Osteoblast (primary cell): ENCODE results near the gene KLHDC10. TPM values are rescaled to one million over a fixed set of nuclear protein-coding genes. Genes with fewer than 3 reads are reported as not detected.
A peak's percentile ranks its signal among the peaks of the same experiment; 100 is the strongest.
"Not testable (repeated sequence)": the region's sequence is repeated elsewhere in the genome, so short reads cannot be mapped to it uniquely, and the experiment has no call there.

ENCODE experiments used
- DNase-seq: peaks from one replicate; pipeline ENCODE4 v3.0.0; 2011; ENCODE audit warnings: low spot score, mixed read lengths; ENCODE audit not compliant: insufficient read length; ENCODE audit errors: missing footprints
- H2AFZ ChIP-seq: 2 replicates; pipeline ENCODE4 v1.6.0; 2011; ENCODE audit warnings: mild to moderate bottlenecking, low read length
- H3K27ac ChIP-seq: 2 replicates; pipeline ENCODE4 v1.5.1; 2011; ENCODE audit warnings: mild to moderate bottlenecking, low read depth, low read length, moderate library complexity
- H3K27me3 ChIP-seq: 2 replicates; pipeline ENCODE4 v1.6.0; 2012; ENCODE audit warnings: mild to moderate bottlenecking, control low read depth, inconsistent platforms, low read length, moderate library complexity; ENCODE audit not compliant: insufficient read depth
- H3K36me3 ChIP-seq: 2 replicates; pipeline ENCODE4 v1.5.1; 2011; ENCODE audit warnings: mild to moderate bottlenecking, low read length, control low read depth, moderate library complexity; ENCODE audit not compliant: insufficient read depth
- H3K4me1 ChIP-seq: 2 replicates; pipeline ENCODE4 v1.5.1; 2011; ENCODE audit warnings: mild to moderate bottlenecking, low read length, control low read depth, moderate library complexity; ENCODE audit not compliant: insufficient read depth
- H3K4me2 ChIP-seq: 2 replicates; pipeline ENCODE4 v1.6.0; 2011; ENCODE audit warnings: mild to moderate bottlenecking, low read length; ENCODE audit not compliant: insufficient read depth
- H3K4me3 ChIP-seq: fragments of 200-600 bp; sonication (generic); 3 replicates; pipeline ENCODE4 v1.5.1; 2012; ENCODE audit warnings: mild to moderate bottlenecking, low read length, inconsistent platforms; ENCODE audit not compliant: insufficient read depth
- H3K79me2 ChIP-seq: 2 replicates; pipeline ENCODE4 v1.6.0; 2012; ENCODE audit warnings: mild to moderate bottlenecking, low read length, control low read depth, inconsistent platforms; ENCODE audit not compliant: insufficient read depth
- H3K9me3 ChIP-seq: 2 replicates; pipeline ENCODE4 v1.5.1; 2011; ENCODE audit warnings: low read depth, low read length, control low read depth
- H4K20me1 ChIP-seq: 2 replicates; pipeline ENCODE4 v1.6.0; 2012; ENCODE audit warnings: mild to moderate bottlenecking, low read length, control low read depth; ENCODE audit not compliant: insufficient read depth
- total RNA-seq: library from RNA; depleted of rRNA; stranded (reverse); fragments of >200 nt; gene quantifications from 2 replicates; pipeline ENCODE4 v1.2.3, GENCODE V29; 2012
- TF ChIP-seq, protein P1 (sequence below): IDR thresholded peaks from 2 replicates; pipeline ENCODE4 v1.5.1; 2011; ENCODE audit warnings: mild to moderate bottlenecking, low read depth, low read length, moderate library complexity; ENCODE audit errors: extremely low read depth

KLHDC10 gene
- total RNA-seq, 1 donor: 32.6 TPM

DNA sequence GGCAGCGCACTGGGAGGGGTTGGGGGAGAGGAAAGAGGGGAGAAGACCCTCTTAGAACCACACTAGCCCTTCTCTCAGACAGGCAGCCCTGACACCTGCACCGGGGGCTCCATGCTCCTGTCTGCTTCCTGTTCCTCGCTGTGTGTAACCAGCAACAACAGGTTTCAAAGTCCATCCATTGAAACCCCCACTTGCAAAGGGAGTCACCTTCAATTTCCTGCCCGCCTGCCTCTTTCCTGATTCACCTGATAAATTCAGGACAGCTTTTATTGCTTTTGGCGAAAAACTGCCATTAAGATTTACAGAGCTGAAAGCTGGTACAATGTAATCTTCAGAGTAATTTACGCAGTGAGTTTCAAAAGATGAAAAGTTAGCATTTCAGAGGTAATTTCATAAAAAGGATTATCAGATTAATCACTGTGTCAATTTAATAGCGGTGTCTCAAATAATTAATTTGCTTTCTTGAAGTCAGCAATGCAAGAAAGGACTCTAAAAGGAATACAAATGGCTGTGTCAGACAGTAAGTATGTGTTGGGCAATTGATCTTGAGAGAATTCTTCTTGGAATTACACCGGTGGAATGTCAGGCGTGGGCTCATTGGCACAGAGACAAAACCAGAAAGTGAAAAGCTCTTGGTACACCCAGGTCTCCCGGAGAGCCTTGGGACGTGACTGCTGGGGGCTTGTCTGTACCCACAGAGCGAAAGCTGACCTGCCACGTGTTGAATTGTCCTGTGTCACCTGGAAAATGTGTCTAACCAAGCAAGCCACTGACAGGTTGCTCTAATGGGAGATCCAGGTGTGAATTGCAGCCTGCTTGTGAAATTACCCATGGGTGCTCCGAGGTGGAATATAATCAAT lies 74.2 kb downstream of the KLHDC10 start:
- no peaks in the 10 kb centered on the region for H3K27me3 ChIP-seq

DNA sequence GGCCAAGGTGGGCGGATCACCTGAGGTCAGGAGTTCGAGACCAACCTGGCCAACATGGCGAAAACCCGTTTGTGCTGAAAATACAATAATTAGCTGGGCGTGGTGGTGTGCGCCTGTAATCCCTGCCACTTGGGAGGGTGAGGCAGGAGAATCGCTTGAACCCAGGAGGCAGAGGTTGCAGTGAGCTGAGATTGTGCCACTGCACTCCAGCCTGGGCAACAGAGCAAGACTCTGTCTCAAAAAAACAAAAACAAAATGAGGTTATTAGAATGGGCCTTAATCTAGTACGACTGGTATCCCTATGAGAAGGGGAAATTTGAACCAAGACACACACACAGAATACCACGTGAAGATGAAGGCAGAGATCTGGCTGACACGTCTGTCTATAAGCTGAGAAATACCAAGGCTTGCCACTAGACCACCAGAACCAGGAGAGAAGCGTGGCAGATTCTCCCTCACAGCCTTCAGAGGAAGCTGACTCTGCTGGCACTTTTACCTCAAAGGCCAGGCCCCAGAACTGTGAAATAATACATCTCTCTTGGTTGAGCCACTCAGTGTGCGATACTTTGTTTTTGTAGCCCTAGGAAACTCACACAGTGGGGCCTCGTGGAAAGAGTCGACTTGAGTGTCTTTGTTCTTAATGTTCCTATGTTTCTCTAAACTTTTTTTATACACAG lies 75.2 kb downstream of the KLHDC10 start:
- Histone ChIP-seq H3K27ac (no peak overlapping the region), H3K4me2 (no peak overlapping the region), H3K4me3 (no peak overlapping the region), H3K27me3 (no peaks in the 10 kb centered on the region), H3K36me3 (no peaks in the 10 kb centered on the region), H4K20me1 (no peaks in the 10 kb centered on the region), H3K79me2 (no peaks in the 10 kb centered on the region), H3K4me1 (peaks cover 29% of the 10 kb centered on the region), H3K9me3 (no peaks in the 10 kb centered on the region), H2AFZ (no peak overlapping the region)
- TF ChIP-seq, protein P1, sequence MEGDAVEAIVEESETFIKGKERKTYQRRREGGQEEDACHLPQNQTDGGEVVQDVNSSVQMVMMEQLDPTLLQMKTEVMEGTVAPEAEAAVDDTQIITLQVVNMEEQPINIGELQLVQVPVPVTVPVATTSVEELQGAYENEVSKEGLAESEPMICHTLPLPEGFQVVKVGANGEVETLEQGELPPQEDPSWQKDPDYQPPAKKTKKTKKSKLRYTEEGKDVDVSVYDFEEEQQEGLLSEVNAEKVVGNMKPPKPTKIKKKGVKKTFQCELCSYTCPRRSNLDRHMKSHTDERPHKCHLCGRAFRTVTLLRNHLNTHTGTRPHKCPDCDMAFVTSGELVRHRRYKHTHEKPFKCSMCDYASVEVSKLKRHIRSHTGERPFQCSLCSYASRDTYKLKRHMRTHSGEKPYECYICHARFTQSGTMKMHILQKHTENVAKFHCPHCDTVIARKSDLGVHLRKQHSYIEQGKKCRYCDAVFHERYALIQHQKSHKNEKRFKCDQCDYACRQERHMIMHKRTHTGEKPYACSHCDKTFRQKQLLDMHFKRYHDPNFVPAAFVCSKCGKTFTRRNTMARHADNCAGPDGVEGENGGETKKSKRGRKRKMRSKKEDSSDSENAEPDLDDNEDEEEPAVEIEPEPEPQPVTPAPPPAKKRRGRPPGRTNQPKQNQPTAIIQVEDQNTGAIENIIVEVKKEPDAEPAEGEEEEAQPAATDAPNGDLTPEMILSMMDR: no peak
- DNase-seq: peak; percentile 71

More for the DNA sequence above, 74.2 kb downstream of the KLHDC10 start:
- Histone ChIP-seq H4K20me1 (no peaks in the 10 kb centered on the region), H3K27ac (peak overlapping the region; percentile 49), H3K79me2 (no peaks in the 10 kb centered on the region), H2AFZ (no peak overlapping the region), H3K9me3 (no peaks in the 10 kb centered on the region), H3K4me2 (peak overlapping the region; percentile 43), H3K4me3 (no peak overlapping the region), H3K36me3 (no peaks in the 10 kb centered on the region), H3K4me1 (peaks cover 29% of the 10 kb centered on the region)
- DNase-seq: peak; percentile 90
- TF ChIP-seq, protein P1: no peak

DNA sequence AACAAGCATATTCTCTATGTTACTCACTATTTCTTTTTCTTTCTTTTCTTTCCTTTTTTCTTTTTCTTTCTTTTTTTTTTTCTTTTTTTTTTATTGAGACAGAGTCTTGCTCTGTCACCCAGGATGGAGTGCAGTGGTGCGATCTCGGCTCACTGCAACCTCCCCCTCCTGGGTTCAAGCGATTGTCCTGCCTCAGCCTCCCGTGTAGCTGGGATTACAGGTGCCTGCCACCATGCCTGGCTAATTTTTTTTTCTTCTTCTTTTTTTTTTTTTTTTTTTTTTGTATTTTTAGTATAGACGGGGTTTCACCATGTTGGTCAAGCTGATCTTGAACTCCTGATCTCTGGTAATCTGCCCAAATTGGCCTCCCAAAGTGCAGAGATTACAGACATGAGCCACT lies 75.8 kb downstream of the KLHDC10 start:
- peaks cover 26% of the 10 kb centered on the region for H3K4me1 ChIP-seq
- H3K9me3 ChIP-seq, H4K20me1 ChIP-seq, DNase-seq, H3K79me2 ChIP-seq, H2AFZ ChIP-seq, H3K4me3 ChIP-seq, H3K27me3 ChIP-seq, H3K36me3 ChIP-seq, H3K27ac ChIP-seq, H3K4me2 ChIP-seq: not testable (repeated sequence)

DNA sequence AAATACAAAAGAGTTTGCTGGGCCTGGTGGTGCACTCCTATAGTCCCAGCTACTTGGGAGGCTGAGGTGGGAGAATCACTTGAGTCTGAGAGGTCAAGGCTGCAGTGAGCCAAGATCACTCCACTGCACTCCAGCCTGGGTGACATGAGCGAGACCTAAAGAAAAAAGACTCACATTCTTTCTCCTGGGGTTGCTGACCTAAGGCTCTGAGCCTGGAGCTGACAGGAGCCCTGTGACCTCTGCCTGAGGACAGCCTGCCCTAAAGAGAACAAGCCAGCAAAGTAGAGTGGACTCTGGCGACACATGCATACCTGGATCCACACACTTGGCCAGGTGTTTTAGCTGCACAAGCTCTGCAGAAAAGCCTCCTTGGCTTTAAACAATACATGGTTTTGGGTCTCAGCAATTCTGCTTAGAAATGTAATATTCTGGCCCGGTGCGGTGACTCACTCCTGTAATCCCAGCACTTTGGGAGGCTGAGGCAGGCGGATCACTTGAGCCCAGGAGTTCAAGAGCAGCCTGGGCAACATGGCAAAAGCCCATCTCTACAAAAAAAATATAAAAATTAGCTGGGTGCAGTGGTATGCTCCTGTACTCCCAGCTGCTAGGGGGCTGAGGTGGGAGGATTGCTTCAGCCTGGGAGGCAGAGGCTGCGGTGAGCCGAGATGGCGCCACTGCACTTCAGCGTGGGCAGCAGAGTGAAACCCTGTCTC lies 76.5 kb downstream of the KLHDC10 start:
- Histone ChIP-seq H3K36me3 (no peaks in the 10 kb centered on the region), H4K20me1 (no peaks in the 10 kb centered on the region), H3K4me2 (no peak overlapping the region), H3K27ac (no peak overlapping the region), H2AFZ (no peak overlapping the region), H3K27me3 (no peaks in the 10 kb centered on the region), H3K4me1 (peaks cover 19% of the 10 kb centered on the region), H3K9me3 (no peaks in the 10 kb centered on the region), H3K79me2 (no peaks in the 10 kb centered on the region), H3K4me3 (no peak overlapping the region)
- TF ChIP-seq, protein P1: no peak
- no peak for DNase-seq
